ENCODE measurements around the gene SLC2A9.

SLC2A9 gene

DNA sequence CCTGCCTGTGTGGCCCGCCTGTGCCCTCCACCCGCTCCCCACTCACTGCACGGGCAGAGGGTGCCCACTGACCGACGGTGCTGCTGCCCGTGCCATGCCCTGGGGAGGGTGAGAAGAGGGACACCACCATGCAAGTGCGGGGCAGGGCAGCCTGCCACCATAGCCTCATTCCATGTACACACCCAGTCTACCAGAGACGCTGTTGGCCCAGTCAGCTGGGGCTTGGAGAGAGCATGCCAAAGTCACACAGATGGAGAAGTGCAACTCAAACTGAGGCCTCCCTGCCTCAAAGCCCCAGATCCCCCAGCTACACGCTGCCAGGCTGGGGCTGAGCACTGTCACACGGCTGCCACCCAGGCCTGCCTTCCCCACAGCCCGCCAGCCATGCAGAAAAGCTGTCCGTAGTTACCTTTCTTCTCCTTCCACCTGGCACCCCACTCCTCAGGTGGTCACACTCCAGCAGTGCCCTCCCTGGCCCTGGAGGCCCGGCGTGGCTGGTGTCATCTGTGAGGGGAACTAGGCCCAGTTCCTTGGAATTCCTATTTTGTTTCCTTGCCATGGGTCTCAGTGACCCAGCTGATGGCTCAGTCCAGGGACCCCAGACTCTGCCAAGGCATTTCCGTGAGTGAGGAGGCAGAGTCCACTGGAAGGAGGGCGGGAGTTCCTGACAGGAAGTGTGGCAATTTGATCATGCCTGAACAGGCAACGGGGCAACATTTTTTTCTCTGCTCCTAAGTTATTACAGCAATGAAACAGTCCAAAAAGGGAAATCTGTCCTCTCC is at the start of gene SLC2A9:
TSS of gene SLC2A9 (minus strand) at position 627 of the 782 bp plus-strand sequence. CDS start at position 559, 68 bp downstream.
- no peak for DNase-seq (ENCODE audit: extremely low spot score)
- POLR2A ChIA-PET, result no interaction called here
- CTCF ChIA-PET, result interaction anchor here (1.0 to 2.6 kb wide), 2 partner anchors 11 to 318 kb away, joined by 3 to 22 read pairs; no protein-coding TSS in a partner anchor
- TF ChIP-seq, protein P1, sequence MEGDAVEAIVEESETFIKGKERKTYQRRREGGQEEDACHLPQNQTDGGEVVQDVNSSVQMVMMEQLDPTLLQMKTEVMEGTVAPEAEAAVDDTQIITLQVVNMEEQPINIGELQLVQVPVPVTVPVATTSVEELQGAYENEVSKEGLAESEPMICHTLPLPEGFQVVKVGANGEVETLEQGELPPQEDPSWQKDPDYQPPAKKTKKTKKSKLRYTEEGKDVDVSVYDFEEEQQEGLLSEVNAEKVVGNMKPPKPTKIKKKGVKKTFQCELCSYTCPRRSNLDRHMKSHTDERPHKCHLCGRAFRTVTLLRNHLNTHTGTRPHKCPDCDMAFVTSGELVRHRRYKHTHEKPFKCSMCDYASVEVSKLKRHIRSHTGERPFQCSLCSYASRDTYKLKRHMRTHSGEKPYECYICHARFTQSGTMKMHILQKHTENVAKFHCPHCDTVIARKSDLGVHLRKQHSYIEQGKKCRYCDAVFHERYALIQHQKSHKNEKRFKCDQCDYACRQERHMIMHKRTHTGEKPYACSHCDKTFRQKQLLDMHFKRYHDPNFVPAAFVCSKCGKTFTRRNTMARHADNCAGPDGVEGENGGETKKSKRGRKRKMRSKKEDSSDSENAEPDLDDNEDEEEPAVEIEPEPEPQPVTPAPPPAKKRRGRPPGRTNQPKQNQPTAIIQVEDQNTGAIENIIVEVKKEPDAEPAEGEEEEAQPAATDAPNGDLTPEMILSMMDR (IDR thresholded peaks at IDR 0.05; ENCODE audit: control extremely low read depth, extremely low read depth, low read depth, missing control alignments), result no peak

DNA sequence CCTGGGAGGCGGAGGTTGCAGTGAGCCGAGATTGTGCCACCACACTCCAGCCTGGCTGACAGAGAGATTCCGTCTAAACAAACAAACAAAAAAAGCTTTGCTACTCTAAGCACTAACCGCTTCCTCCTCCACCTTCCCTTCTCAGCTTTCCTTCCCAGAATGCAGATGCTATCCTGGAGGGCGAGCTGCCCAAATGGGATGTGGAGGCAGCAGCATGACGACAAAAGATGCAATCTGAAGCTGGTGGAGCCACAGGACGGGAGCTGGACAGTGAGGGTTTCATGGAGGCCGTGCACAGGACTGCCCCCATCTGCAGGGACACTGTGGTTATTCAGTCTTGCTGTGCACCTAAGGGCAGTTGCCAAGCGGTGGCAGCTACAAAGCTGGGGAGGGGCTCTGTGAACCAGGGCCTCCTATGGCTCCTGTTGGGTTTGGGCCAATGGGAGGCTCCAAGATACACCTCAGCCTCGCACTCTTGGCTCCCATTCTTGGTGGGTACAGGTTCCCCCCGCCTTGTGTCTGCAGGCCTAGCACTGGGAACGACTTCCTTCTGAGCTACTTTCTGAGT is 47.9 kb upstream of the SLC2A9 start:
- no peak for DNase-seq (ENCODE audit: extremely low spot score)
- CTCF ChIA-PET, result interaction anchor here (1.9 kb wide), 1 partner anchor 9 kb away, joined by 5 read pairs; no protein-coding TSS in a partner anchor
- TF ChIP-seq, protein P1 (IDR thresholded peaks at IDR 0.05; ENCODE audit: control extremely low read depth, extremely low read depth, low read depth, missing control alignments), result no peak
- POLR2A ChIA-PET, result no interaction called here

DNA sequence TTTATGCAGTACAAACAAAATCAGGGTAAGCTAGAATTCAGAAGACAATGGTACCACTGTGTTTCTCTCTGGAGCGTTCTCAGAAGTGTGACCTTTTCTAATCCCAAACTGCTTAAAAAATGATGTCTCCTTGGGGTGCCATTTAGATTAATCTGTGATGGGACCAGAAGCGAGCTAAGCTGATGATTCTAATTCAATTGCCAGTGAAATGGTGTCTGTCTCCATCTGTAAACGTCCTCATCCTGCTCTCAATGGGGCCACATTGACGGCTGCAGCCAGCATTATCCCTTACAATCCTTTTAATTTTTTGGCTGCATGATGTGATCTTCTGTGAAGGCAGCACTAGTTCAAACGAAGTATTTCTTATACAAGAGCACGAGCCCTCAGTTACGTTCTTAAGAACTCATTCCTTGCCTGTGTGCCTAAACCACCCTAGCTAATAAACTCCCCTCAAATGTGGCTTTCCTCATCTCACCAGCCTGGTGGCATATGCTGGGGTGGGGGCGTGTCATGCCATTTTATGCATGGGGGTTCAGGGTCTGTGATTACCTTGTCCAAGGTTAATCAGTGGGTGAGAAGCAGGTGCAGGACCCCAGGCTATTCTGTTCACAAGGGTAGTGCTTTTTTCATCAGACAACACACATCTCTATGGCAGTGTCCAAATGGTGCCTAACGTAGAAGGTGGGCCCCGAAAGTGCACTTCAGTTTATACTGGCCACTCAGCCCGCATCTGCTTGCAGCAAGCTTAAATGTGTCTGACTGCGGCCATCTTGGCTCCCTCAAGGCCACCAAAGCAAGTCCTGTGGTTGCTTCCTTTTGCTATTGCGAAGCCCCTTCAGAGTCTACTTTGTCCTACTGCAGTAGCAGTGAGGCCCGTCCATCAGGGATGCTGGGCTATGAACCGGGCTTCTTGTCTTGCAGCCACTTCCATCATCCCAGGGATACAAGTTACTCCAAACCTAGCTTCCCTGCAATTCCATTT is 45.7 kb upstream of the SLC2A9 start:
- ChIA-PET POLR2A (no interaction called here), CTCF (interaction anchor here (1.0 kb wide), 1 partner anchor 9 kb away, joined by 4 read pairs; no protein-coding TSS in a partner anchor)
- TF ChIP-seq, protein P1 (IDR thresholded peaks at IDR 0.05; ENCODE audit: control extremely low read depth, extremely low read depth, low read depth, missing control alignments), result no peak
- DNase-seq (ENCODE audit: extremely low spot score), result no peak

DNA sequence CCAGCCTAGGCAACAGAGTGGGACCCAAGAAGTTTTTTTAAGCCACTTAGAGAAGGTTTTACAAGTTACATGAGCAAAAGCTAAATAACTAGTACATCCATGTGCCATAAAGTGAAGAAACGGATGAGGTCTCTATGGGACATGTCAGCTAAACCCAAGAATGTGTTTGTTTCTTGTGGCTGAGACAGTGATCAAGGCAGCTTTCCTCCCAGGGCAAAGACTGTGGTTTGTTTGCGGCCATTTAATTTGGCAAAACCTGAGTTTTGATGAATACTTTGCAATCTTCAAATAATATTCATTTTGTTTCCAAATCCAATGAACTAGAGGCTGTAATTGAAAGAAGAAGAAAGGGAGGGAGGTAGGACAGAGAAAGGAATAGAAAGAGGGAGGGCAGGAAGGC is 44.9 kb upstream of the SLC2A9 start:
- no peak for DNase-seq (ENCODE audit: extremely low spot score)
- TF ChIP-seq, protein P1 (IDR thresholded peaks at IDR 0.05; ENCODE audit: control extremely low read depth, extremely low read depth, low read depth, missing control alignments), result no peak
- CTCF ChIA-PET, result interaction anchor here (1.0 kb wide), 1 partner anchor 10 kb away, joined by 4 read pairs; no protein-coding TSS in a partner anchor
- POLR2A ChIA-PET, result no interaction called here

DNA sequence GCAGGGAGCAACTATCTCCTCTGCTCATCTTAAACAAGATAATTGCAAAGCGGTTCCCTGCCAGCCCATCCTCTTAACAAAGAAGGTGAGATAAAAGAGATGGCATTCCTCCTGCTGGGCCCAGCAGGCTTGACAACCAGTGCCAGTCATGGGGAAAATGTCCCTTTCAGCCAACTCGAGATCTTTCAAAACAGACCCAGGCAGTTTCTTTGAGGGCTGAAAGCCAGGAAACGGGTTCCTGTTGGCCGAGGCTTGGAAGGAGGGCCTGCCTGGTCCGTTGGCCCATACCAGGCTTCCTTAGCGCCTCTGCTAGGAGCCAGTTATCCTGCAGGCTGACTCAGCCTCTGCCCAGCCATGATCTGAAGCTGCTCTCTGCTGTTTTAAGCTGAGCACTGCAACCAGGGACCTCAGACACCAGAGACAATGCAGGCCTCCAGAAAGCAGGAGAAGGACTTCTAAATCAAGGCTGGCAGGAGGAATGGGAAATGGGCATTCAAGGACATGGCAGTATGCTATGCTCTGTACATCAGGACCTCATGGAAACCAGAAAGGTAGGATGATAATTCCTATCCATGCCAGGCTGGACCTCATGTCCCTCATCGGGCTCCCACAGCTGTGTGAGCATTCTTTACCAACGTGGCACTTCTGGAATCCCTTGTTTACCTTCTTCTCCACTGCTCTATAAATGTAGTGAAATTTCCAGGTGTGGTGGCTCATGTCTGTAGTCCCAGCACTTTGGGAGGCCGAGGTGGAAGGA is 42.4 kb upstream of the SLC2A9 start:
- TF ChIP-seq, protein P1 (IDR thresholded peaks at IDR 0.05; ENCODE audit: control extremely low read depth, extremely low read depth, low read depth, missing control alignments), result peak; percentile 10
- POLR2A ChIA-PET, result interaction anchor here (0.6 kb wide), 1 partner anchor 9 kb away, joined by 3 read pairs; no protein-coding TSS in a partner anchor
- no peak for DNase-seq (ENCODE audit: extremely low spot score)
- CTCF ChIA-PET, result interaction anchor here (0.9 to 1.2 kb wide), 3 partner anchors 16 to 35 kb away, joined by 3 read pairs; no protein-coding TSS in a partner anchor
